ENCODE results near the gene ACSM2B. TPM values are rescaled to one million over a fixed set of nuclear protein-coding genes. Genes with fewer than 3 reads are reported as not detected.
A peak's percentile ranks its signal among the peaks of the same experiment; 100 is the strongest.
"Not testable (repeated sequence)": the region's sequence is repeated elsewhere in the genome, so short reads cannot be mapped to it uniquely, and the experiment has no call there.

ACSM2B gene, protein sequence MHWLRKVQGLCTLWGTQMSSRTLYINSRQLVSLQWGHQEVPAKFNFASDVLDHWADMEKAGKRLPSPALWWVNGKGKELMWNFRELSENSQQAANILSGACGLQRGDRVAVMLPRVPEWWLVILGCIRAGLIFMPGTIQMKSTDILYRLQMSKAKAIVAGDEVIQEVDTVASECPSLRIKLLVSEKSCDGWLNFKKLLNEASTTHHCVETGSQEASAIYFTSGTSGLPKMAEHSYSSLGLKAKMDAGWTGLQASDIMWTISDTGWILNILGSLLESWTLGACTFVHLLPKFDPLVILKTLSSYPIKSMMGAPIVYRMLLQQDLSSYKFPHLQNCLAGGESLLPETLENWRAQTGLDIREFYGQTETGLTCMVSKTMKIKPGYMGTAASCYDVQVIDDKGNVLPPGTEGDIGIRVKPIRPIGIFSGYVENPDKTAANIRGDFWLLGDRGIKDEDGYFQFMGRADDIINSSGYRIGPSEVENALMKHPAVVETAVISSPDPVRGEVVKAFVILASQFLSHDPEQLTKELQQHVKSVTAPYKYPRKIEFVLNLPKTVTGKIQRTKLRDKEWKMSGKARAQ
- total RNA-seq, result 100 to 1,000 TPM; 192 to 603 (median 408) TPM
- long read RNA-seq, transcript ACSM2B-201 (14 exons, 2,935 nt), result major isoform, 194 of 292 reads
- long read RNA-seq, partial matches to known transcripts, result 61 of 292 reads
- long read RNA-seq, other reads (novel, unspliced or antisense), result 28 of 292 reads

DNA sequence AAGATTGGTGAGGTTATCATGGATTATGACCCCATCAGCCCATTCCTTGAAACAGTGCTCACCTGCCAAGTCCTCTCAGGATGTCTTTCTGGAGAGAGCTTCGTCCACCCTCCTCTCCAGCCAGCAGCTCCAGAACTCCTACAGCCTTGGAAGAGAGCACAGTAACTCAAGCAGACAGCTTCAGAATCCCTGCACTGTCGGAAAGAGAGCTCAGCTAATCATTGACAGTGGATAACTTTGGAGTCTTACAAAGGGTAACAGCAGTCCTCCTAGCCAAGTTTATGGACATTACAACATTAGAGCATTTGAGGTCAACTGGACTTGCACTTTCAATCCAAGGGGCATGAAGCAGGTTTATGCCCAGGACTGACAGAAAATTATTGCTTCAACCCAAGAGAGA lies at the start of gene ACSM2B:
Gene ACSM2B (minus strand): TSS at position 223 of the 400 bp plus-strand sequence. CDS start 11,522 bp downstream, outside the sequence.
- peak; percentile 71 to 77 (median 75) for ATAC-seq
- intact Hi-C loops (cut with DNase I); H3K9me3 ChIP-seq; DNase-seq; H3K27me3 ChIP-seq; H3K4me1 ChIP-seq; H3K36me3 ChIP-seq: not testable (repeated sequence)
- WGBS (ENCODE audit: insufficient coverage, low coverage, low lambda C conversion rate, missing lambda C conversion rate), result no CpG with 5 or more reads among the region's 2 CpGs
- H3K4me3 ChIP-seq, result peak within 1 kb of the TSS; percentile 33 to 65 (median 48)
- H3K27ac ChIP-seq, result peak within 1 kb of the TSS; percentile 54 to 88 (median 79)

DNA sequence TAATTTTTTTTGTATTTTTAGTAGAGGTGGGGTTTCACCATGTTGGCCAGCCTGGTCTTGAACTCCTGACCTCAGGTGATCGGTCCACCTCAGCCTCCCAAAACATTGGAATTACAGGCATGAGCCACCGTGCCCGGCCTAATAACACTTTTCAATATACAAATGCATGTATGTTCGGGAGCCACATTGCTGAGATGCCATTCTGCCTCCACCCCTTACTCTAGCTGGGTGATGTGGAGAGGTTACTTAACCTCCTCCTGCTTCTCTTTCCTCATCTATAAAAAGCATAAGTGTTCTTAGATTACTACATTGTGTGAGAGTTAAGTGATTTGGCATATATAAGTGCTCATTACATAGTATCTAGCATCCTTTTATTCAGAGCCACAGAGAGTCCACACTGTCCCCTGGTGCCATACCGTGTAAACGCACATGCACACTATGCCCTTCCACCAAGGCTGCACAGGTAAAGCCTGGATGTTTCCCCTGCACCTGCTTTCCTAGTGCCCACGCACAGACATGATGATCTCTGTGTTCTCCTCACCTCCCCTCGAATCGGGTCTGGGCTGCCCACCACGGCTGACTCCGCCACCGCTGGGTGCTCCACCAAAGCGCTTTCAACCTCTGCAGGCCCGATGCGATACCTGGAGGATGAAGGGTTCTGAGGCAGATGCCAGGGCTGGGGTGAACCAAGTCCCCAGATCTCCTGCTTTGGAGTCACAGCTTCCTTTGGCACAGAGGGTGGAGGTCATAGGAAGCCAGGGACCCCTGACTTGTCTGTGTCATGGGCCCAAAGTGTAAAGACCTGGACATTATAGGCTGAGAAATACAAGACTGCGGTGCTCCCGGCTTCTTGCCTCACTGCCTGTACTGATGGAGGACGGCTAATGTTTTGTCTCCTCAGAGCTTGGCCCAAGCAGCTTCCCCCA lies 49.0 kb upstream of the ACSM2B start:
- no peaks in the 10 kb centered on the region for H3K4me1 ChIP-seq
- DNase-seq (no peak), ATAC-seq (peak in 1 of 4 donors; percentile 26)

DNA sequence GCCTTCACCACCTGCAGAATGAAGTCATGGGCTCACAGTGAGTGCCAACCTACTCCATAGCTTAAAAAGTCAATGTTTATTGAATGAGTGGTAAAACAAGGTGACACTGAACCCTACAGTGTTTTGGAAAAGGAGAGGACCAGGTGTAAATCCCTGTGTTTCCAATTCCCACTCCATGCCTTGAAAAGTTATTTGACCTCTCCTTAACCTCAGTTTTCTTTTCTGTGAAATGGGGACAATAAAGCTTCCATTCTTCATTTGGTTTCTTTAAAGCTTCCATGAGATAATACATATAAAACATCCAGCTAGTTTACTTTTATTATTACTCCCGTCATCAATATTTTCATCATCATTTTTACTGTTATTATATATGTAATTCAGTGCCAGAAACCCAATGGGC lies 48.0 kb upstream of the ACSM2B start:
- Histone ChIP-seq H3K36me3 (no peaks in the 10 kb centered on the region), H3K4me3 (no peak overlapping the region), H3K9me3 (no peaks in the 10 kb centered on the region), H3K27ac (no peak overlapping the region), H3K27me3 (no peaks in the 10 kb centered on the region), H3K4me1 (no peaks in the 10 kb centered on the region)
- TF ChIP-seq, protein P1, sequence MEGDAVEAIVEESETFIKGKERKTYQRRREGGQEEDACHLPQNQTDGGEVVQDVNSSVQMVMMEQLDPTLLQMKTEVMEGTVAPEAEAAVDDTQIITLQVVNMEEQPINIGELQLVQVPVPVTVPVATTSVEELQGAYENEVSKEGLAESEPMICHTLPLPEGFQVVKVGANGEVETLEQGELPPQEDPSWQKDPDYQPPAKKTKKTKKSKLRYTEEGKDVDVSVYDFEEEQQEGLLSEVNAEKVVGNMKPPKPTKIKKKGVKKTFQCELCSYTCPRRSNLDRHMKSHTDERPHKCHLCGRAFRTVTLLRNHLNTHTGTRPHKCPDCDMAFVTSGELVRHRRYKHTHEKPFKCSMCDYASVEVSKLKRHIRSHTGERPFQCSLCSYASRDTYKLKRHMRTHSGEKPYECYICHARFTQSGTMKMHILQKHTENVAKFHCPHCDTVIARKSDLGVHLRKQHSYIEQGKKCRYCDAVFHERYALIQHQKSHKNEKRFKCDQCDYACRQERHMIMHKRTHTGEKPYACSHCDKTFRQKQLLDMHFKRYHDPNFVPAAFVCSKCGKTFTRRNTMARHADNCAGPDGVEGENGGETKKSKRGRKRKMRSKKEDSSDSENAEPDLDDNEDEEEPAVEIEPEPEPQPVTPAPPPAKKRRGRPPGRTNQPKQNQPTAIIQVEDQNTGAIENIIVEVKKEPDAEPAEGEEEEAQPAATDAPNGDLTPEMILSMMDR (IDR thresholded peaks at IDR 0.05), result no peak
- no peak for TF ChIP-seq POLR2A (IDR thresholded peaks at IDR 0.05)
- no peak for DNase-seq
- ATAC-seq, result no peak
- 83% methylated on average over 1 of the region's 1 CpG for WGBS (ENCODE audit: insufficient coverage, low coverage, low lambda C conversion rate, missing lambda C conversion rate)
- intact Hi-C loops (cut with DNase I), result no loop called here

More for the DNA sequence above, 49.0 kb upstream of the ACSM2B start:
- H3K4me3 ChIP-seq, result no peak overlapping the region
- H3K36me3 ChIP-seq, result no peaks in the 10 kb centered on the region
- no peak overlapping the region for H3K27ac ChIP-seq
- no peaks in the 10 kb centered on the region for H3K9me3 ChIP-seq
- intact Hi-C loops (cut with DNase I), result no loop called here
- no peaks in the 10 kb centered on the region for H3K27me3 ChIP-seq
- 90% methylated on average over 8 of the region's 18 CpGs for WGBS (ENCODE audit: insufficient coverage, low coverage, low lambda C conversion rate, missing lambda C conversion rate)
- TF ChIP-seq, protein P1 (IDR thresholded peaks at IDR 0.05), result peak in 2 of 4 donors; percentile 13
- TF ChIP-seq POLR2A (IDR thresholded peaks at IDR 0.05), result no peak

DNA sequence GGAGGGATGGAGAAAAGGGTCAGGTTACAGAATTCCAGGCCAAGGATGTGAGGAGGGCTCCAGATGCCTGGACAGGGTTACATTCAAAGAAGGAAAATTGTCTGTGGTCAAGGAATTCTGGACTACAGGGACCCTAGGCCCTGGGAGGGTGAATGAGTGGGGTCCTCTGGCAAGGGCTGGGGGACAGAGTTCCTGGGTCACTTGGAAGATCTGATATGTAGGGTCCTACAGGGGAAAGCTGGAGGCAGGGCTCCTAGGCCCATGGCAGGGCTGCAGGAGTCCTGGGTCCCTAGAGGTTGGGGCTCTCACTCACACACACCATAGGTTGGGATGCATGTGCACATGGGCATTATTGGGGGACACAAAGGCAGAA lies 46.3 kb upstream of the ACSM2B start:
- no peak overlapping the region for H3K27ac ChIP-seq

More for the DNA sequence above, 46.3 kb upstream of the ACSM2B start:
- intact Hi-C loops (cut with DNase I), result no loop called here
- Histone ChIP-seq H3K36me3 (no peaks in the 10 kb centered on the region), H3K4me3 (no peak overlapping the region), H3K9me3 (no peaks in the 10 kb centered on the region), H3K4me1 (no peaks in the 10 kb centered on the region), H3K27me3 (no peaks in the 10 kb centered on the region)
- no peak for TF ChIP-seq POLR2A (IDR thresholded peaks at IDR 0.05)
- TF ChIP-seq, protein P1 (IDR thresholded peaks at IDR 0.05), result no peak
- DNase-seq, result no peak
- ATAC-seq, result no peak

Data from right lobe of liver (tissue), 6 donors.